ENCODE results near the gene AFAP1L1.
"Not testable (repeated sequence)": the region's sequence is repeated elsewhere in the genome, so short reads cannot be mapped to it uniquely, and the experiment has no call there.

Gene AFAP1L1

GRCh38 chr5:149389552-149390495 lies 118.2 kb downstream of the AFAP1L1 start:
- DNase-seq (ENCODE audit: low read depth in 2 of 2): no peak

GRCh38 chr5:149391076-149391475 lies 119.4 kb downstream of the AFAP1L1 start:
- DNase-seq (ENCODE audit: low read depth in 2 of 2): not testable (repeated sequence)

Data from fibroblast of skin of left quadriceps (primary cell).